ENCODE data around the gene CLECL1.
A peak's percentile ranks its signal among the peaks of the same experiment; 100 is the strongest.
"Not testable (repeated sequence)": the region's sequence is repeated elsewhere in the genome, so short reads cannot be mapped to it uniquely, and the experiment has no call there.

Gene CLECL1

DNA sequence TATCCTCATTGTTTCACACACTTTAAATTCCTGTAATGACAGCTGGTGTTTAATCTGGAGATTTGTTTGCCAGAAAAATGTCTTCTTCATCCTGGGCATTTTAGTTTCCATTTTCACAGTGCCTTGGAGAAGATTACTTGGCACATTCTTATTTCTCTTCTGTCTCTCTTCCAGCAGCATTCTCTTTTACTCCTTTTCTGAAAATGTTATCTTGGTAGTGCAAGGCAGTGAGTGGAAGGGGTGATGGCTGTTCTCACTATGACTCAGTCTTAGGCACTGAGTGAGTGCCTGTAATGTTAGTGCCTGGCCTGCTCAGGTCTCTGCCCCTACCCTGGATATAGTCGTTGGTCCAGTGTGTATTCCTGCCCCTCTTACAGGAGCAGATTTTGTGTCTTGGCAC, 13.1 kb downstream of the CLECL1 start:
- no peak for DNase-seq

DNA sequence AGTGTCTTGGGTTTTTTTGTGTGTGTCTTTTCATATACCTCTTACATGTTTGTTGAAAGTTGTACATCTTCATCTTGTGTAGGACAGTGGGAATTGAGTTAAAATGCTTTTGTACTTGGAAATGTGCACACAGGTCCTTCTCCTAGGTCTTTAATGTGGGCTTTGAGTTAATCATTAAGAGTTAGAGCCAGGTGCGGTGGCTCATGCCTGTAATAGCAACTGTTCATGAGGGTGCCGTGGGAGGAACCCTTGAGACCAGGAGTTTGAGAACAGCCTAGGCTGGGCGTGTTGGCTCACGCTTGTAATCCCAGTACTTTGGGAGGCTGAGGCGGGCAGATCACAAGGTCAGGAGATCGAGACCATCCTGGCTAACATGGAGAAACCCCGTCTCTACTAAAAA, 13.9 kb downstream of the CLECL1 start:
- no peak for DNase-seq

DNA sequence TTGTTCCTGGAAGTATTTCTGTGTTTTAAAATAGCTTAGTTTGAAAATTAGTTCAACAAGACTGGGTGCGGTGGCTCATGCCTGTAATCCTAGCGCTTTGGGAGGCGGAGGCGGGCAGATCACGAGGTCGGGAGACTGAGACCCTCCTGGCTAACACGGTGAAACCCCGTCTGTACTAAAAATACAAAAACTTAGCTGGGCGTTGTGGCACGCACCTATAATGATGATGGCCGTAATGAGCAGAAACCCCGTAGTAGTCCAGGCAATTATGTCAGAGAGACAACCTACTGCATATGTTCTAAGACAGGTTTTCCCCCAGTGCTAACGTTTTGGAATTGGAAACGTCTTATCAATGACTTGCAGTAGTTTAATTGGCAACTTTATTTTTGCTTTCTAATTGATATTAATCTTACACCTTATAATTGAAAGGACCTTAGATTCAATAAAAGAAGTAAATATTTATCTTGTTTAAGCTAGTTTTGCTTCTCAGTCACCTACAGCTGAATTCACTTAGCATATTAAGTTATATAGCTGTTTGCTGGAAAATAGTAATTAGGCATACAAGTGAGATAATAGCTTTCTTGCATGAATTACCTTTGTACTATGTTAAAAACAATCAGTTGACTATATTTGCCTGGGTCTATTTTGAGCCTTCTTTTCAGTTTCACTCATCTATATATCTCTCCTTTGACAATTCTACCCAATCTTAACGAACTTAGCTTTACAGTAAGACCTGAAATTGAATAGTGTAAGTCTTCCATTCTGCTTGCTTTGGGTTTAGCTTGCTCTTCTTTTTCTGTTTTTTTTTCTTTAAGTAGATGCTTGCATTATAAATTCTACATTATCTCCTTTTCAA, 15.6 kb downstream of the CLECL1 start:
- no peak for DNase-seq

DNA sequence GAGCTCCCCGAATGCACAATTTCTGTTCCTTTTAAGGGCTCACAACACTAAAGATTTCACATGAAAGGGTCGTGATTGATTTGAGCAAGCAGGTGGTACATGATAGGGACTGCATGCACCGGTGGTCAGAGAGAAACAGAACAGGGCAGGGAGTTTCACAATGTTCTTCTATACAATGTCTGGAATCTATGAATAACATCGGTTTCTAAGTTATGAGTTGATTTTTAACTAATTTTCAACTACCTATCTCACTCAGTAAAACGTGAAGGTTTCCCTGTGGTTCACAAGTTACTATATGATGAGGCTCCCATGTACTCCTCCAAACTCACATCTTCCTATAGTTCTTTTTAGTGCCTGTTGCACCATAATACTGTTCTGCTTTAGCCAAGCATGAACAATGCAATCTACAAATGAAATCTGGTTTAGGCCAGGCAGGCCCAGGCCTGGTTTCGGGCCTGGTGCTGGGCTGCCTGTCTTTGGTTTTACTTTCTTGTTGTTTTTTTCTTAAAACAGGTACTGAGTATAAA, 19.8 kb downstream of the CLECL1 start:
- not testable (repeated sequence) for DNase-seq

DNA sequence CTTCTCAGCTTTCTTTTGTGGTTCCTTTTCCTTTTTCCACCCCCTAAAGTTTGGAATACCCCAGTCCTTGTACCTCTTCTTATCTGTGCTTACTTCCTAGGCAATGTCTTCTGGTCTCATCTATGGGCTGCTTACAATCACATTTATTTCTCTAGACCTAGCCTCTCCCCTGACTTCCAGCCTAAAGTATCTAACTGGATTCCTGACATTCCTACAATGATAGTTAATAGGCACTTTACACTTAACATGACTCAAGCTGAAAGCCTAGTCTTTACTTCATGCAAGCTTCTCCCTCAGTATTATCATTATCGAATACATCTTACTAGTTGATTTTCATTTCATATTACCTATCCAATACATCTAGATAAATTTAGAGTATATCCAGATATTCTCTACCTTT, 21.2 kb downstream of the CLECL1 start:
- DNase-seq, result no peak

DNA sequence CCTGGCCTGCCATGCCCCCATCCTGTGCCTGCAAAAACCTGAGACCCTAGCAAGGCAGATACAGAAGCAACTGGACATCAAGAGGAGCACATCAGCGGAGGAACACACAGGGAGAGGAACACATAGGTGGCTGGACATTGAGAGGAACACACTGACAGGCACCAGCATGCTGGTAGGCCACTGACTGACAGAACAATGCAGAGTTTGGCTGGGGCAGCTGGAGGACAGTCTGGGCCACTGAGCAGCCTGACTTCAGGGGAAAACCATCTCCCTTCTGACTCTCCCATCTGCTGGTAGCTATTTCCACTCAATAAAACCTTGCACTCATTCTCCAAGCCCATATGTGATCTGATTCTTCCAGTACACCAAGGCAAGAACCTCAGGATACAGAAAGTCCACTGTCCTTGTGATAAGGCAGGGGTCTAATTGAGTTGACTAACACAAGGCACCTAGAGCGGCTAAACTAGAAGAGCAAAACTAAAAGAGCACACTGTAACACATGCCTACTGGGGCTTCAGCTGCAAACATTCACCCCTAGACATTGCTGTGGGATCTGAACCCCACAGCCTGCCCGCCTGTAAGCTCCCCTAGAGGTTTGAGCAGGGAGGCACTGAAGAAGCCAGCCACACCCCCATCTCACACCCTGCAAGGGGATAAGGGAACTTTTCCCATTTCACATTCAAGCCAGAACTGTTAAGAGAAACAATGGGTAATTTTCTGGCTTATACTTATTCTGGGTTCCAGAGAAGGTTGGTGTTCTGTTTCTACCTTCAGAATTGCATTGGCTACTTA, 22.1 kb downstream of the CLECL1 start:
- no peak for DNase-seq

DNA sequence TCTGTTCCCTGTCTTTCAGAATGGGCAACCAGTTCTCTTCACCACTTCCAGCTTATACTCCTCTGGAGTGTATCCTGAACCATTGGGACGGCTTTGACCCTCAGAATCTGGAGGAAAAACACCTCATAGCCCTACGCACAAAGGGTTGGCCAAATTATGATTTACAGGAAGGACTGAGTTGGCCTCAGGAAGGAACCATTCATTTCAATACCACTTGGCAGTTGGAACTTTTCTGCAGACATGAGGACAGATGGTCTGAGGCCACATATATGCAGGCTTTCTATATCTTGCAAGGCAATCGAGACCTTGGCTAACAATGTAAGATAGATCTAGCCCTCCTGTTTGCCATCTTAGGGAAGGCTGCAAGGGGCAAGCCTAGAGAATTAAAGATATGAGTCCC, 24.0 kb downstream of the CLECL1 start:
- no peak for DNase-seq

DNA sequence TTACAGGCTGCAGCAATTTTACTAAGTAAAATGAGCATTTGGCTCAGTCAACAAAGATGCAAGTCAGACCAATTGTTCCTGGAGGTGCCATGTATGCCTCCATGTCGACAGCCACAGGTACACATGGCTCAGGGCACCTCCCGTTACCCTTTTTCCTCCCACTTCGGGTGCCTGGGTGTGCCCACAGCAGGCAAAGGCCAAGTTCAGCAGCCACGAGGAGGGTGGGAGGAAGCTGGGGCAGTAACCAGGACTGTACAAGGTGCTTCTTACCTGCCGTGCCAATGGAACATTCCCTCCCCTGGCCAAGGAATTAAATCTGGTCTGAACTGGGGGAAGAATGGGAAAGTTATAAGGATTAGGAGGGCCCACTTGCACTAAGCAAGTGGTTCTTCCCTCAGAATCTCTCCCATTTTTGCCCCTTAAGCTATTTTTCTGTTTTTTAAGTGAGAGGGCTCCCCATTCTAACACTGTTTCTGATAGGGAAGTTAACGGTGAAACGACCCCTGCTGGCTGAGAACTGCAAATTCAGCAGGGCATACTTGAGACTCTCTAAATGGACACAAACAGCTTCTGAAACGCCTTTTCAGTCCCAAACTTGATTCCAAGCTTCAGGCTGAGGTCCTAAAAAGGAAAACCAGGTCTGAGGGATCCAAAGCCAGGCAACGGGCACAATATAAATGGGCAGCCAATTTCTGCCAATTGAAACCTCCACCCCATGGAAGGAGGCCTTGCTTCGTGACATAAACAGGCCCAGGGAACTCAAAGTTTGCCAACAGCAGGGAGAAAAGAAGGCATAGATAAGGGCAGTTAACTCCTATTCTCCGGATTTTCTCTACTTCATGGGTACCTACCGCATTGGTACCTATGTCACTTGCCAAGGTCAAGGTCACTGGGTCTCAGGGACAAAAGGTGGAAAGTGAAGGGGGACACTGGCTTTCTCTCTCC, 24.8 kb downstream of the CLECL1 start:
- peak; percentile 59 for DNase-seq

DNA sequence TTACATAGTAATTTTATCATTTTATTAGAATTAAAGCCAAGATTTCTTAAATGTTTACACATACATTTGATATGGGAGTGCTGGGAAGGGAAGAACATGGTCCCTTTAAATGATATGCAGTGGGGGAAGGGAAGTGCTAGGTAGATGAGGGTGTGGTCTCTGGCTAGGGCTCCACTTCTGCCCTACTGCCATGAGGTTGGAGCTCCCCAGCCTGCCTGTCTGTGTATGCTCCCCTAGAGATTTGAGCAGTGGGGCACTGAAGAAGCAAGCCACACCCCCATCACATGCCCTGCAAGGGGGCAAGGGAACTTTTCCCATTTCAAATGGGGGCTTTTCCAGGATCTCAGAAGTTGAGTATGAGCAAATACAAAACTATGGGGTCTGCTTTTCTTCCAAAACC, 25.5 kb downstream of the CLECL1 start:
- no peak for DNase-seq

DNA sequence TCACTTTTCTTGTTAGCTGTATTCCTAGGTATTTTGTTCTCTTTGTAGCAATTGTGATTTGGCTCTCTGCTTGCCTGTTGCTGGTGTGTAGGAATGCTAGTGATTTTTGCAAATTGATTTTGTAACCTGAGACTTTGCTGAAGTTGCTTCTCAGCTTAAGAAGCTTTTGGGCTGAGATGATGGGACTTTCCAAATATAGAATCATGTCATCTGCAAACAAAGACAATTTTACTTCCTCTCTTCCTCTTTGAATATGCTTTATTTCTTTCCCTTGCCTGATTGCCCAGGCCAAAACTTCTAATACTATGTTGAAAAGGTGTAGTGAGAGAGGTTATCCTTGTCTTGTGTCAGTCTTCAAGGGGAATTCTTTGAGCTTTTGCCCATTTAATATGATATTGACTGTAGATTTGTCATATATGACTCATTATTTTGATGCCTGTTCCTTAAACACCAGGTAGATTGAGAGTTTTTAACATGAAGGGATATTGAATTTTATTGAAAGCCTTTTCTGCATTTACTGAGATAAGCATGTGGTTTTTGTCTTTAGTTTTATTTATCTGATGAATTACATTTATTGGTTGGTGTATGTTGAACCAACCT, 26.7 kb downstream of the CLECL1 start:
- DNase-seq, result no peak

DNA sequence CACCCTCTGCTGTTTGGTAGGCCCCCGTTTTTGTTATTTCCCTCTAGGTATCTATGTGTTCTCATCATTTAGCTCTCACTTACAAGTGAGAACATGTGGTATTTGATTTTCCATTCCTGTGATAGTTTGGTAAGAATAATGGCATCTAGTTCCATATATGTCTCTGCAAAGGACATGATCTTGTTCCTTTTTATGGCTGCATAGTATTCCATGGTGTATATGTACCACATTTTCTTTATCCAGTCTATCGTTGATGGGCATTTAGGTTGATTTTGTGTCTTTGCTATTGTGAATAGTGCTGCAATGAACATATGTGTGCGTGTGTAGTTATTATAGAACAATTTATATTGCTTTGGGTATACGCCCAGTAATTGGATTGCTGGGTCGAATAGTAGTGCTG, 28.3 kb downstream of the CLECL1 start:
- DNase-seq, result not testable (repeated sequence)

DNA sequence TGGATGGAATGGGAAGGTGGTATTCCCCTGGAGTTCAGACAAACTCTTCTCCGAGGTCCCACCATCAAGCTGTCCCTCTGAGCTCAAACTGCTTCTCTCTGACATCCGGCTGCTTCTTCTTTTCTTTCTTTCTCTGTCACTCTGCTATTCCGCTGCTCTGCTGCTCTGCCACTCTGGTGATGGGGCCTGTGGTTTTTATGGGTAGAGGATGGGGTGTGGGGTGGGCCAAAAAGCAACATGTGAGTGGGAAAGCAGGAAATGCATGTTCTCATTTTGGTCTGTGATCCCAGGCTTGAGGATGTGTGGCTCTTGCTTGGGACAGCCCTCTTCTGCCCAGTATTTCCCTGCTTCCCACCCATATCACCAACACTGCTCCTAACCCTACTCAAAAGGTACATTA, 30.6 kb downstream of the CLECL1 start:
- DNase-seq, result no peak

DNA sequence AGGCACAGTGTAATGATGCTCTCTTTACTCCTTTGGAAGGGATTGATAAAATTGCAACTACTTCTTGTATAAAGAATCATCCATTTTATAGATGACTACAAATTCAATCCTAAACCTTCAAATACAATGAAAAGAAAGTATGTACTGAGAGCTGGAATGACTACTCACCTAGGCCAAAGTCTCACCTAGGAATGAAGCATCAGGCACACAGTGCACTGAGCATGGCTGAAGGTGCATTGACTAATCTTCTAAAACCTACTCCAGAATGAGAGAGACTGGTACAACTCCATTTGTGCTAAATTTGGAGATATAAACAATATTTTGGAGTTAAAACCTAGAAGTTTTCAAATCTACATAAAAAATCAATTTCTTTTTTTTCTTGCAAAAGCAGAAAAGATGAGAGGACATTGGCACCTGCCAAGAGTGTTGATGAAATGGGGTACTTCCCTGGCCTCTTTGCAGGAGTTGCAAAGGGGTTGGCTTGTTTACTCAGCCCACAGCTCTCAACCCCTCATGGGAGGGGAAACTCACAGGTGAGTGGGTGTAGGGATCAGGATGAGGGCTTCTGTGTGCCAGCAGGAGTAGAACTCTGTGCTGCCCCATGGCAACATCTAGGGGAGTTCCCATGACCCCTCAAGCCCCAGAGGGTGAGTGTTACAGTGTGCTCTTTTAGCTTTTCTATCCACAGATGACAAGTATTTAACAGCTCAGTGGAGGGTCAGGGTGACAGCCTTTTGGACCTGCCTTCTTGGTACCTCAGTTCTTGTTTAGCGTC, 31.3 kb downstream of the CLECL1 start:
- no peak for DNase-seq

DNA sequence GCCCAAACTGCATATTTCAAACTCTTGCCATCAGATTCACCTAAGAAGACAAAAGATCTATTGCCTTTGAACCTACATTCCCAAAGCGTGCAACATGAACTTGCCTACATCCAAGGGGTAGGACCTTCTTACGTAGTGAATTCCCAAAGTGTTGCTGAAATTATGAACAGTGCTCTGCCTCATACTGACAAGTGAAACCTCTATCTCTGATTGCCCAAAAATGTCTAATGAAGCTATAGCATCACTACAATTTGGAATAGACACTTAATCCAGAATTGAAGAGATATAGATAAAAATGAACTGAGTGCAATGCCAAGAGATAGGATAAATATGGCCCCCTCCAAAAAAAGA, 32.3 kb downstream of the CLECL1 start:
- no peak for DNase-seq

DNA sequence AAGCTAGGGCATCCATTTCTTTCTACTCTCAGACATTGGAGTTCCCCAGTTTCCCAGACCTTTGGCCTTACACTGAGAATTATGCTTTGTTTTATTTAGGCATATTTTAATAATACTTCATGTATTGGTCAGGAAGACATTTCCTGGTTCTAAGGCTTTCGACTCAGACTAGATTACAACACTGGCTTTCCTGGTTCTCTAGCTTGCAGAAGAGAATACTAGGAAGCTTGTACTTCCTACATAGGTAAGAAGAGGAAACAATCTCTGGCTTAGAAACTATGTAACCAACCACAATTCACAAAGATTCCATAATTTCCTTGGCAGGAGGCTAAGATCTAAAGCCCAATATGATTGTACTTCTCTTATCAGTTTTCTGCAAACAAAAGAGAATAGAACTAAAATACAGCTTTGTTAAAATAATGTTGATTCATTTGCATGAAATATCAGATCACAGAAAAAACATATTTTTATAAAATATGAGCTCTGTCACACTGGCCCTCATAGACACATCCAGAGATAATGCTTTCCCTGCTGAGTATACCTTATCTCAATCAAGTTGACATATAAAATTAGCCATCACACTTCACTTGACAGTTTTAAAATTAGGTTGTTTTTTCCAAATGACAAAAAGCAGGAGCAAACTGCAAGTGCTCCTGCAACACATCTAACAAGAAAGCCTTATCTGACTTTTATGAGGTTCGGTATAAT, 32.8 kb downstream of the CLECL1 start:
- no peak for DNase-seq

DNA sequence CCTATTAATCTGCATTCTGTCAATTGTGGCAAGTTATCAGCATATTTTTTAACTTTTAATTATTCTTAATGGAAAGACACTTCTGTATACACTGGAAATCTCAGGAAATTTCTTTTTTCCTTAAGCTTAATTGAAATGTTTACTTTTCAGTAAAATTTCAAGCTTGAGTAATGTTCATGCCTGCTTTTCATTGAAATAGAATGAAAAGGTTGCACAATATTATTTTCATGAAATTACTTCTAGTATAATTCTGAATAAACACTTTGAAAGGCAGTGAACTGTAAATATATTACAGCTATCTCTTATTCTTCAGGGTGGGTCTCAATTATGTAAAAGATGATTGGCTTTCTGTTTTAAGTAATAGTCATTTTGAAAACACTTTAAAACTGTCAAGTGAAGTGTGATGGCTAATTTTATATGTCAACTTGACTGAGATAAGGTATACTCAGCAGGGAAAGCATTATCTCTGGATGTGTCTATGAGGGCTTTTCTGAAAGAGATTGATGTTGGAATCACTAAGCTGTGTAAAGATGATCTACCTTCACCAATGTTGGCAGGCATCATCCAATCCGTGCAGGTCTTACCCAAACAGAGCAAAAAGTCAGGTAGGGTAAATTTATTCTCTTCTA, 33.5 kb downstream of the CLECL1 start:
- no peak for DNase-seq

DNA sequence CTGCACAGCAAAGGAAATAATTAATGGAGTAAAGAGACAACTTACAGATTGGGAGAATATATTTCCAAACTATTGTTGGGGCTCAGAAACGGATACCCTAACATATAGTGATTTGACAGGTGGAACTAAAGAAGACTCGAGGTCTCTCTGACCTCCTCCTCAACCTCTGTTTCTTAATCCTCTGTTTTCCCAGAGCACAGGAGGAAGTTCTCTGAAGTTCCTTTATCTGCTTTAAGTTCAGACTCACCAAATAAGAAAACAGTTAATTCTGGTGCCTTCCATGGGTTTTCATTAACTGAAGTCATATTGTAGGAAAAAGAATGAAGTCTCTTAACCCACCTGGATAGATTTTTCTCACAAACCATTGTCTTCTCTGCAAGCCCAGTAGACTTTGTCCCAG, 34.2 kb downstream of the CLECL1 start:
- no peak for DNase-seq

DNA sequence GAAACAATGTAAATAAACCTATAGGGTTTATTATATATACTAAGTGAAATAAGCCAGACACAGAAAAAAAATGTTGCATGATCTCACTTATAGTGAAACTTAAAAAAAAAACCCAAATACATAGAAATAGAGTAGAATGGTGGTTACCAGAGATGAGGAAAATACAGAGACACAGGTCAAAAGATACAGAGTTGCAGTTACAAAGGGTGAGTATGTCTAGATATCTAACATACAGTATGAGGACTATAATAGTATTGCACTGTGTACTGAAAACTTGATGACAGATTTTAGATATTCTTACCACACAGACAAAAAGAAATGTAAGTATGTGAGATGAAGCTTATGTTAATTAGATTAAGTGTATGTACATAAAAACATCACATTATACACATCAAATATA, 35.3 kb downstream of the CLECL1 start:
- DNase-seq, result no peak

DNA sequence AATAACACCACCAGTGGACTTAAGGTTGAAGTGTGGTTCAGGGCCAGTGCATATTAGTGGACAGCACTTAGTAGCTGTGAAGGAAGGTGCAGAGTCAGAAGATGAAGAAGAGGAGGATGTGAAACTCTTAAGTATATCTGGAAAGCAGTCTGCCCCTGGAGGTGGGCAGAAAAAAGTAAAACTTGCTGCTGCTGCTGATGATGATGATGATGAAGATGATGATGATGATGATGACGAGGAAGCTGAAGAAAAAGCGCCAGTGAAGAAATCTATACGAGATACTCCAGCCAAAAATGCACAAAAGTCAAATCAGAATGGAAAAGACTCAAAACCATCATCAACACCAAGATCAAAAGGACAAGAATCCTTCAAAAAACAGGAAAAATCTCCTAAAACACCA, 37.2 kb downstream of the CLECL1 start:
- DNase-seq, result not testable (repeated sequence)

DNA sequence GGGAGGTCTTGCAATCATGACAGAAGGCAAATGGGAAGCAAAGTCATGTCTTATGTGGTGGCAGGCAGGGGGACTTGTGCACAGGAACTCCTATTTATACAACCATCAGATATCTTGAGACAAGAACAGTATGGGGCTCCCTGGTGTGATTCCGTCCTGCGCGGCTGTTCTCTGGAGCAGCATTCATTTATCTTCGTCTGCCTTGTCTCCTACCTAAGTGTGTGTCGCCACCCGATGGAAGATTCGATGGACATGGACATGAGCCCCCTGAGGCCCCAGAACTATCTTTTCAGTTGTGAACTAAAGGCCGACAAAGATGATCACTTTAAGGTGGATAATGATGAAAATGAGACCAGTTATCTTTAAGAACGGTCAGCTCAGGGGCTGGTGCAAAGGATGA, 37.7 kb downstream of the CLECL1 start:
- DNase-seq, result not testable (repeated sequence)

DNA sequence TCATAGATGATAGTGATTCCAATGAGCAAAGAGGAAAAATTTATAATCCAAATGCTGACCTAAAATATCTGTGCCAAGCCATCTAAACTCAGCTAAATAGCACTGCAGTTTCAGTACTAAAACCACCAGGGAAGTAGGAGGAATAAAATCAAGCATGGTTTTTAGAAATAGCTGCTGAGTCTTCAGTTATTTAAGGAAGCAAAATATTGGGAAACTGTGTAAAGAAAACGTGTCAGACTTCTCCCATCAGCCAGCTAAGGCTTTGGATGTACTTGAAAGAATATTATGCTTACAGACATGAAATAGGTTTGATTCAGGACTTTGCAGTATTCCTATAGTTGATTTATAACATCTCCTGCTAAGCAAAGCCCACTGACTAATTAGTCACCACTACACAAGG, 38.7 kb downstream of the CLECL1 start:
- DNase-seq, result no peak

All from NCI-H1694 (cell line).